ENCODE data around the gene UBE2D2.
"Not testable (repeated sequence)": the region's sequence is repeated elsewhere in the genome, so short reads cannot be mapped to it uniquely, and the experiment has no call there.

UBE2D2 gene

DNA sequence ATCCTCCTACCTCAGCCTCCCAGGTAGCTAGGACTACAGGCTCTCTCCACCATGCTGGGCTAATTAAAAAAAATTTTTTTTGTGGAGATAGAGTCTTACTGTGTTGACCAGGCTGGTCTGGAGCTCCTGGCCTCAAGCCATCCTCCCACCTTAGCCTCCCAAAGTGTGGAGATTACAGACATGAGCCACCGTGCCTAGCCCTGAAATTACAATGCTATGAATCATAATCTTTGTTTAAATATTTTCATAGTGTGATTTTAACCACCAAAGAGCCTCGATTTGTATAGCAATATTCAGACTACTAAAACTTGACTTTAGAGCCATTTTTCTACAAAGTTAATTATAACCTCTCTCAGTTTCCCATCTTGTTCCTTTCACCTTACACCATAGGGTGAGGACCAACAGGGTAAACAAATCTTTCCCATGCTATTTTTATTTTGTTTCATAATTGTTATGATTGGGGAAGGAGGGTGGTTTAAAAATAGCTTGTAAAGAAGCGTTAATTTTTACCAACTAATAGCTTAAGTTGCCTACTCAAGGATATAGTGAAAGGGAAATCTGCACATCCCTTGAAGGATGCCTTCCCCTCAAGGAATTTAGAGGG, 32.7 kb downstream of the UBE2D2 start:
- TF ChIP-seq, protein P1, sequence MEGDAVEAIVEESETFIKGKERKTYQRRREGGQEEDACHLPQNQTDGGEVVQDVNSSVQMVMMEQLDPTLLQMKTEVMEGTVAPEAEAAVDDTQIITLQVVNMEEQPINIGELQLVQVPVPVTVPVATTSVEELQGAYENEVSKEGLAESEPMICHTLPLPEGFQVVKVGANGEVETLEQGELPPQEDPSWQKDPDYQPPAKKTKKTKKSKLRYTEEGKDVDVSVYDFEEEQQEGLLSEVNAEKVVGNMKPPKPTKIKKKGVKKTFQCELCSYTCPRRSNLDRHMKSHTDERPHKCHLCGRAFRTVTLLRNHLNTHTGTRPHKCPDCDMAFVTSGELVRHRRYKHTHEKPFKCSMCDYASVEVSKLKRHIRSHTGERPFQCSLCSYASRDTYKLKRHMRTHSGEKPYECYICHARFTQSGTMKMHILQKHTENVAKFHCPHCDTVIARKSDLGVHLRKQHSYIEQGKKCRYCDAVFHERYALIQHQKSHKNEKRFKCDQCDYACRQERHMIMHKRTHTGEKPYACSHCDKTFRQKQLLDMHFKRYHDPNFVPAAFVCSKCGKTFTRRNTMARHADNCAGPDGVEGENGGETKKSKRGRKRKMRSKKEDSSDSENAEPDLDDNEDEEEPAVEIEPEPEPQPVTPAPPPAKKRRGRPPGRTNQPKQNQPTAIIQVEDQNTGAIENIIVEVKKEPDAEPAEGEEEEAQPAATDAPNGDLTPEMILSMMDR (conservative IDR thresholded peaks at IDR 0.05; ENCODE audit: control insufficient read depth, insufficient read depth, low read depth, low read length): no peak
- peak; percentile 30 for DNase-seq (ENCODE audit: low read depth)
- no peak overlapping the region for H3K4me3 ChIP-seq (ENCODE audit: control insufficient read depth, low read depth, low read length)

DNA sequence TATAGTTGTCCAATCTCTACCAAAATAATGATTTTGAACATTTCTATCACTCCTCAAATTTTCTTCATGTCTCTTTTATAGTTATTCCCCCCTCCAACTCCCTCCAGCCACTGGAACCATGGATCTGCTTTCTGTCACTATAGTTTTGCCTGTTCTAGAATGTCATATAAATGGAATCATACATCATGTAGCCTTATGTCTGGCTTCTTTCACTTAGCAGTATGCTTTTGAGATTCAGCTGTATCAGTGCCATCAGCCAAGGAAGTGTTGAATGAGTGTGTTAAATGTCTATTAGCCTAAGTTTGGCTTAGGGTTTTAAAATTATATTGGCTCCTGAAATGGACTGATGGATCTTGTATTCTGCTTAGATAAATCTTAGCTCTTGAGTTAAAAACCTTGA, 36.0 kb downstream of the UBE2D2 start:
- TF ChIP-seq, protein P1 (conservative IDR thresholded peaks at IDR 0.05; ENCODE audit: control insufficient read depth, insufficient read depth, low read depth, low read length): no peak
- no peak for DNase-seq (ENCODE audit: low read depth)
- H3K4me3 ChIP-seq (ENCODE audit: control insufficient read depth, low read depth, low read length): no peak overlapping the region

DNA sequence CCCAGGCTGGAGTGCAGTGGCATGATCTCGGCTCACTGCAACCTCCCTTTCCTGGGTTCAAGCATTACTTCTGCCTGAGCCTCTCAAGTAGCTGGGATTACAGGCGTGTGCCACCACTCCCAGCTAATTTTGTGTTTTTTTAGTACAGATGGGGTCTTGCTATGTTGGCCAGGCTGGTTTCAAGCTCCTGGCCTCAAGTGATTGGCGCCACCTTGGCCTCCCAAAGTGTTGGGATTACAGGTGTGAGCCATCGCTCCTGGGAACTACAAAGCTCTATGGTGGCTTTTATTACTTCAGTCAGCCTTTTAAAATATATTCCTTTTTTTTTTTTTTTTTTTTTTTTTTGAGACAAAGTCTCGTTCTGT, 37.4 kb downstream of the UBE2D2 start:
- H3K4me3 ChIP-seq (ENCODE audit: control insufficient read depth, low read depth, low read length); DNase-seq (ENCODE audit: low read depth): not testable (repeated sequence)

DNA sequence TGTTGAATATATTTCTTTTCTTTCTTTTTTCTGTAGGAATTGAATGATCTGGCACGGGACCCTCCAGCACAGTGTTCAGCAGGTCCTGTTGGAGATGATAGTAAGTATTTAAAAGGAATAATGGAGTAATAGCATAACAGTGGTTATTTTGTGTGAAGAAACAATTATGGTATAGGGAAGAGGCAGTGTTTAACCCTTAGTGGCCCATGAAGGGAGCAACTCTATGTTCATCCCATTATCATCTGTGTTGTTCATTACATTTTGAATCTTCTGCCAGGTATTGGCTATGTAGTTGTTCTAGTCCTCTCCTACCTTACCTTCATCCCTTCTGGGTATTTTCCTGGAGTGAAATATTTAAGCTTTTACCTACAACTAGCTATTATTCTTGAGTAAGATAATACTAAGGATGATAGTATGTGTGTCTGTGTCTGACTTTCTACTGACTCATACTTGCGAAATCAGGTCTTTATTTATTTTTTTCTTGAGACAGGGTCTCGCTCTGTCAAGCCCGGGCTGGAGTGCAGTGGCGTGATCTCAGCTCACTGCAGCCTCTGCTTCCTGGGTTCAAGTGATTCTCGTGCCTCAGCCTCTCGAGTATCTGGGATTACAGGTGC, 39.3 kb downstream of the UBE2D2 start:
- TF ChIP-seq, protein P1 (conservative IDR thresholded peaks at IDR 0.05; ENCODE audit: control insufficient read depth, insufficient read depth, low read depth, low read length): no peak
- H3K4me3 ChIP-seq (ENCODE audit: control insufficient read depth, low read depth, low read length): no peak overlapping the region
- DNase-seq (ENCODE audit: low read depth): peak; percentile 79

DNA sequence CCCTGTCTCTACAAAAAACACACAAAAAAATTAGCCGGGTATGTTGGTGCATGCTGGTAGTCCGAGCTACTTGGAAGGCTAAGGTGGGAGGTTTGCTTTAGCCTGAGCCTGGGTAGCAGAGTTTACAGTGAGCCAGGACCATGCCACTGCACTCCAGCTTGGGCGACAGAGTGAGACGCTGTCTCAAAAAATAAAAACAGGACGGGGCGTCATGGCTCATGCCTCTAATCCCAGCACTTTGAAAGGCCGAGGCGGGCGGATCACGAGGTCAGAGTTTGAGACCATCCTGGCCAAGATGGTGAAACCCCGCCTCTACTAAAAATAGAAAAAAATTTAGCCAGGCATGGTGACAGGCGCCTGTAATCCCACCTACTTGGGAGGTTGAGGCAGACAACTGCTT, 40.3 kb downstream of the UBE2D2 start:
- TF ChIP-seq, protein P1 (conservative IDR thresholded peaks at IDR 0.05; ENCODE audit: control insufficient read depth, insufficient read depth, low read depth, low read length): no peak
- no peak overlapping the region for H3K4me3 ChIP-seq (ENCODE audit: control insufficient read depth, low read depth, low read length)
- no peak for DNase-seq (ENCODE audit: low read depth)

DNA sequence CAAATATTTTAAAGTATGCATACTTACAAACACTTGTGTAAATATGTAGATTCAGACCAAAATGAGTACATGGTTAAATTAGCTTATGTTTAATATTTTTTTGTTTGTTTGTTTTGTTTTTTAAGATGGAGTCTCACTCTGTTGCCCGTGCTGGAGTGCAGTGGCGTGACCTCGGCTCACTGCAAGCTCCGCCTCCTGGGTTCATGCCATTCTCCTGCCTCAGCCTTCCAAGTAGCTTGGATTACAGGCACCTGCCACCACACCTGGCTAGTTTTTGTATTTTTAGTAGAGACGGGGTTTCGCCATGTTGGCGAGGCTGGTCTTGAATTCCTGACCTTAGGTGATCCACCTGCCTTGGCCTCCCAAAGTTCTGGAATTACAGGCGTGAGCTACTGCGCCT, 40.8 kb downstream of the UBE2D2 start:
- not testable (repeated sequence) for DNase-seq (ENCODE audit: low read depth); H3K4me3 ChIP-seq (ENCODE audit: control insufficient read depth, low read depth, low read length)

DNA sequence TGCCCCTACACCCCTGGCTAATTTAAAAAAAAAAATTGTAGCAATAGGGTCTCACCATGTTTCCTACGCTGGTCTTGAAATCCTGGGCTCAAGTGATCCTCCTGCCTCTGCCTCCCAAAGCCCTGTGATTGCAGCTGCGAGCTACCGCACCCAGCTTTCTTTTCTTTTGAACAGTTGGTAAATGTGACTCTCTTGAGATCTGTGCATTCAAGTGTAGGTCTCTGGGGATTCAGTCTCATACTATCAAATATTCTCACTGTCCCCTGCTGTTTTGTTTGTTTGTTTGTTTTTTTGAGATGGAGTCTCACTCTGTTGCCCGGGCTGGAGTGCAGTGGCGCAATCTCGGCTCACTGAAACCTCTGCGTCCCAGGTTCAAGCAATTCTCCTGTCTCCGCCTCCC, 44.7 kb downstream of the UBE2D2 start:
- TF ChIP-seq, protein P1 (conservative IDR thresholded peaks at IDR 0.05; ENCODE audit: control insufficient read depth, insufficient read depth, low read depth, low read length): no peak
- no peak overlapping the region for H3K4me3 ChIP-seq (ENCODE audit: control insufficient read depth, low read depth, low read length)
- no peak for DNase-seq (ENCODE audit: low read depth)

Data from fibroblast of mammary gland (primary cell).